Stimulated activated CD8-positive, alpha-beta memory T cell treated with anti-CD3 and anti-CD28 coated beads, Interleukin-7, amount 100 ng/mL, for 1 hour (primary cell): Measurements from ENCODE around the gene ZNF609.

Source experiments
- DNase-seq, 2 donors: peaks; one replicate each; pipeline ENCODE4 v3.0.0-alpha.2; 2020; ENCODE audit warnings: low read depth in 2 of 2

ZNF609 gene

DNA sequence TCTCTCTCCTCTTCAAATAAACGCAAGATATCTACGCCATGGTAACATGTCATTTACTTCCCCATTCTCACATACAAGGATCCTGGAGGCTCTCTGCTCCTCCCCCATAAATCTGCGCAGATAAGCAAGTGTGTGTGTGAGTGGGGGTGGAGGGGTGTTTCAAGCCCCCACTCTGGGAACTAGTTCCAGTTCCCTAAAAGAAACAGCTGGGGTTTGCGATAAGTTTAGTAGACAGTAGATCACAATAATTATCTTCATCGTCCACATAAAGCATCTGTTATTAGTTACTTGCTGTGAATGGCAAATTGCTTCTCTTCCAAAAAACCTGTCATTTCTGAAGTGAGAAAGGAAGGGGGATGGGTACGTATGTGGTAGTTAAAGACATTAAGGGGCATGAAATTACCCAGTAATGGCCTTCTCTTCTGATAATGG is 235.2 kb downstream of the ZNF609 start:
- DNase-seq = no peak

DNA sequence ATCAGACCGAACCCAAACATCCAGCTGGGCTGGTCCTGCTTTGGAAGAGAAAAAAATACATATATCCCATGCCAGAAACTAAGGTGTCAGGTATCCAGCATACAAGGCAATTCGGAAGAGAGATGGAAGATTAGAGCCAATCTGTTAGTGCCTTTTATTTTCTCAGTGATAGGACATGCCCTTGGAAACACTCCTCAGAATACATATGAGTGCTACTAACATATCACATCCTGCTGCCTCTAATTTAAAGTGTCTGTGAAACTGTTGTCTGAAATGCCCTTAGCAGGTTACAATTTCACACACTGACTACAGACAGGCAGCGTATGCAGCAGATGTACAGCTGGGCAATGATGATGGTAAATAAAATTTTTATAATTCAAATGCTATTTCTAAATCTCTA is 236.1 kb downstream of the ZNF609 start:
- no peak for DNase-seq

DNA sequence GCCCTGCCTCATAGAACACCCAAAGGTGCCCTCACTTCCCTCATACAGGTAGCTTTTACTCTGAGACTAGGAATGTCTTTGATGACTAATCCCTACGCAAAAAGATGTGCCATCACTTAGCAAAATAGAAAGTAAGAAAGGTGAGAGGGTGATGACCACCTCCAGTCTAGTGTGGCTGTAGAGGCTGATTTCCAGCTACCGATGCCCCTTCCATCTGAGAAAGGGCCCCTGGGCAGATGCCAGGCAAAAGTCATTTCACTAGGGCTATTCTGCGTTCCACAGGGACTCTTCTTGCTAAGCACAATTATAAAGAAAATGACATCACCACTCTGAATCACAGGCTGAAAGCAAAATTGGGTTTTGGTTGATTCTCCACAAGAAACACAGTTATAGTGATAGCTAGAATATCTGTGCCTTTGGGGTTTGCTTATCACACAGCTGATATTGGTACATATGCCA is 237.6 kb downstream of the ZNF609 start:
- DNase-seq = no peak

DNA sequence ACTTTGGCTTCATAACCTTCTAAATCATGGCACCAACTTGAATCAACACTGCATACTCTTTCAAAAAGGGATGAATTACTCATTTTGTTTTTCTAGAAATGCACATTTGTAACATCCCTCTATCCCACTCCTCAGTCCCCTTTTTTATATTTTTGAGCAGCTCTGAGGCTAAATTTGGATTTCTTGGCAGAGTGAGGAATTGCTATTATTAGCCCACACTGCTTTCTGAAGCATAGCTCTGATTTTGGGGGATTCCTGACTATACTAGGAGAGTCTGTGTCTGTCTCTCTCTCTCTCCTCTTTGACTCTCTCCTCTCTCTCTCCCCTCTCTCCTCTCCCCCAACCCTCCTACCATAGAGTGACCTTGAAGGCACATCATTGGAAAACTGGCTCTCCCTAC is 238.4 kb downstream of the ZNF609 start:
- DNase-seq = no peak

DNA sequence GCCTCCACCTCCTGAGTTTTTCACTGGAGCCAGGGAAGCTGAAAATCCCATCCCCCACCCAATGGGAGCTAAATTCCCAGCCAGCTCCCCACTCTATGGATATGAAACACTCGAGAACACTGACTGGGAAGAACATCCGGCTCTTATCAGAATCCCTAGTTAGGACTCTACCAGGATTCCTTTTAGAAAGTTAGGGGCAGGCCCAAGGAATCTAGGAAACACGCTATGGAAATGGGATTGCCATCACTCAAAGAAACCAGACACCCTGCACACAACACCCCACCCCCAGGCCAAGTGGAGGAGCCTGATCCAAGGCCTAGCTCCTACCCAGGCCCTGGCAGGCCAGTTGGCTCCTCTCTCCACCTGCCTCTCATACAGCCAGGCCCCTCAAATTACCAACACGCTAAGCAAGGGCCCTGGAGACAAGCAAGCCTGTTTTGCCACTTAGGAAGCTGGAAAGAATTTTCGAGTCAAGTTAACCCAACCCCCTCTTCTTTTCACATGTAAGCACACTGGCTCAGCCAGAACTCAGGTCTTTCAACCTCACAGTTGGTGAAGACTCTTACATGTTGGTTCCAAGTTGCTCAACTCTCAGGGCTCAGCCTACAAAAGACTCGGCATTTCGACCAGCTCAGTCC is 239.5 kb downstream of the ZNF609 start:
- no peak for DNase-seq

DNA sequence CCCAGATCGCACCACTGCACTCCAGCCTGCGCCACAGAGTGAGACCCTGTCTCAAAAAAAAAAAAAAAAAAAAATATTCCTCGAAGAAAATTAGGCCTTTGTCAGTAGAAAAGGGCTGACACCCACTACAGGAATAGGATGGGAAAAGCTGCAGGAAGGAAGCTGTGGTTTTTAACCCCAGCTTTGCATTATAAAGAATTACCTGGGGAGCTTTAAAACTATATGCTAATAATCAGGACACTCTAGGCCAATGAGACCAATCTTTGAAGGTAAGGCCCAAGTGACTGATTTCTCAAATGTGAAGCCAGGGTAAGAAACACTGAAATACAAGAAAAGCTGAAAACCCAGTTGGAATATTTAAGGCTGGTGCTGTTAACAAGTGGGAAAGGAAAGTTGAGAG is 240.7 kb downstream of the ZNF609 start:
- DNase-seq = no peak

DNA sequence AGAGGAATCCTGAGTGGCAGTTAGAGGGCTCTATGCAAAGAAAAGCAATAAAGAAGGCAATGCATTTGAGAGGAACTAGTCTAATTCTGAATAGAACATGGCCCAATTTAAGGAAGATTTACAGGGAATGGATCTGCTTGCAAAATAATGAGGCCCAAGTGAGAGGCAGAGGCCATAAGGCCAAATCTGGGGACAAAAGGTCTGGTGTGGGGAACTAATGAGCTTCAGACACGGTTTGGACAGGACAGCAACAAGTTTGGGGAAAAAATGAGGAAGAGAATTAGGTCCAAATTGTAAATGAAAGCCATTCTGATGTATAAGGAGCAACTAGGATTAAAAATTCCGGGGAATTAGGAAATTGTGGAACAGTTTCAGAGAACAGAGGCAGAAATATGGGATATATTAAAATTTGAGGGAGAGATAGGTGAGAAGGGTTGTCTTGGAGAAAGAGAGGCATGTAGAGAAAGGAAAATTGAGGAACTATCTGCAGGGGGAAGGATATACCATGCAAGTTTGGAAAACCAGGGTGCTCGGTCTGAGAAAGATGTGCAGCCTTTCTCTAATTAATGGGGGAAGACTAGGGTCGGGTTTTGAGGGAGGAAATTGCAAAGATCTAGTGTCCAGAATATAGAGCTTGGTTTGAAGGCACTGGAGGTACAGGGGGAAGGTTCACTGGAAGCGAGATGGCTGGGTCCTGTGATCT is 241.3 kb downstream of the ZNF609 start:
- no peak for DNase-seq

DNA sequence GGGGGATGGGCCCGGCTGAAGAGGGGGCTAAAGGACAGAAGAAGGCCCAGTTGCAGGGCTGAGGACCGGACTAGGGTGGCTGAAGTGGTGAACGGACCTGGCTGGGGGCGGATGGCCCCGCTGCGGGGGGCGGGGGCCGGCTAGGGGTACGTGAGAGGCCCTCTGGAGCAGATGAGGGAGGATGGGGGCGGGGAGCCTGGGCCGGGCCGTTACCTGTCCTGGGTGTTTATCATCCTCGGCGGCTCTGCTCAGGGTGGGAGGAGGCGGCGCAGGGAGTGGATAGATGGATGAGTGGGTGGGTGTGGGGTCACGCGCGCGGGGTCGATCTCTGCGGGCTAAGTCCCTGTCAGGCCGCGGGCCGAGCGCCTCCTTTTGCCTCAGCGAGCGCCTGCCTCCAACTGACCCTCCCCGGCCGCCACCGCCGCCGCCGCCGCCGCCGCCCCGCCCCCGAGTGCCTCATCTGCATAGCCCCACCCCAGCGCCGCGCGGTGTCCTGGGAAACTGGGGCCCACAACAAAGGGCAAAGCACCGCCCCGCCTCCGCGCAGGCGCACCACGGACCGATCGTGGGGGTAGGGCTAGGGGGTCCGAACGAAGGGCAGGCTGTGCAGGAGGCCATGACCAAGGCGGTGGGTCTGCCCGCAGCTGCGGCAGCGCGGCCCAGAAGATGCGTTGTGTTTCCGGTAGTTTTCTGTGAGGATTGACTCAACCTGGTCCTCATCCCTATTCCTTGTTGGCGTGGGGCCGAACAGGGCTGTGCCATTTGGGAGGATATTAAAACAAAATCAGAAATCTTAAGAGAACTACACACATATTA is 242.6 kb downstream of the ZNF609 start:
- DNase-seq = peak; percentile 87 to 93

DNA sequence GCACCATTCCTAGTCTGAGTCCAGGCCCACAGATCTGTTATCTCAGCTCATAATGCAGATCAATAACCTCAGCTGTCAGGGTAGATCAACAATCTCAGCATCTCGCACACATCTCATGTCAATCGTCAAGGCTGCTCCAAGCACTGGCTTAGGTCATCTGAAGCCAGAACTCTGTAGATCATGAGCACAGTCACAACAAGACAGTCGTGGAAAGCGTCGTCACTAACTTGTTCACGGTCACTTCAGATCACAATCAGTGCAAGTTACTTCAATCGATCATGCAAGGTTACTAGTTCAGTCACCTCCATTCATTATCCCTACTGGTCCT is 243.2 kb downstream of the ZNF609 start:
- no peak for DNase-seq

DNA sequence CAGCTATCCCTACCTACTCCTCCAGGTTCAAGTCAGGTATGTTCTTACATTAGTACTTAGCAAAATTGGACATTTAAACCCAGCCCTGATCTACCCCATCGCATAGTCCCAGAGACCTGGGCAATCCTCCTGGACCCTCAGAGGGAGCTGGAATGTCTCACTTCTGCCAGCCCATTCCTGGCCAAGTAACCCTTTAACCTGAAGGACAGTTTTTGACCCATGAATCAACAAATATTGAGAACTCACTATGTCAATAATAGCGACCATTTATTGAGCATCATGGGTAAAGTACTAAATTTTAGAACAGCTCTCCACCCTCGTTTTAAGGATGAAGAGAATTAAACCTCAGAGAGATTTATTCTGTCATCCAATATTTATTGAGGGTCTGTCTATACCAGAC is 244.6 kb downstream of the ZNF609 start:
- no peak for DNase-seq

DNA sequence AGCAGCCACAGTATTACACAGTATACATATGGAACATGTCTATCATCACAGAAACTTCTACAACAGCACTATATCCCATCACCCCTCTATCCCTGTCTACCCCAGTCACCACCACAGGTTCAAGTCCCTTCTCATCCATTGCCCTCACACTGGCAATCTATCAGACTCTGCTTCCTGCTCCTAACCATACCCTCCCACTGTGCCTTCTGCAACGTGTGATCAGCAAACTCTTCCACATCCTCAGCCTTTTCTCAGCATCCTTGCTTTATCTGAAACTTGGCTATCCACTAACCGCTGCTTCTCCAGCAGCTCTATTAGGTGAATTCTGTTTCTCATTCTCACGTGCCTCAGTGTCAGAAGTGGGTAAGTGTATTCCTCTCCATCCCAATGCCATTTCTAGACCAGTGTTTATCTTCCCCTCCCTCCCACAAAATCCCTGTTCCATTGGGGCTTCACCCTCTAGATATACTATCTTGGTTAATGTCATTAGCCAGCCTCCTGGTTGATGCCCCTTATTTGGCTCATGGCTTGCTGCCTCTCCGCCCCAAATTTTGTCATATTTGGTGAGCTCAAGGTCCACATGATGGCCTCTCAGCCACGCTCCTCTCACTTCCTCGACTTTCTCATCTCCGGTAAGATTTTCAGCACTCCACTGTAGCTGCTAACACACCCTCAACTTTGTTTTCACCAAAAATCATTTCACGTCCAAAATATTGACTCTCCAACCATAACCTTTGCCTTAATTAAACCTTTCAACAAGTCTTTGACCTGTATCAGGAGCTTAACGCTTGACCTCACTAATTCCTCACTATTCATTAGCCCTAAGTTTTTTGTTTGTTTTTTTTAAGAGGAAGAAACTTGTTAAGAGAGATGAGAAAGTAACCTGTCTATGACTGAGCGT is 245.9 kb downstream of the ZNF609 start:
- DNase-seq = no peak

DNA sequence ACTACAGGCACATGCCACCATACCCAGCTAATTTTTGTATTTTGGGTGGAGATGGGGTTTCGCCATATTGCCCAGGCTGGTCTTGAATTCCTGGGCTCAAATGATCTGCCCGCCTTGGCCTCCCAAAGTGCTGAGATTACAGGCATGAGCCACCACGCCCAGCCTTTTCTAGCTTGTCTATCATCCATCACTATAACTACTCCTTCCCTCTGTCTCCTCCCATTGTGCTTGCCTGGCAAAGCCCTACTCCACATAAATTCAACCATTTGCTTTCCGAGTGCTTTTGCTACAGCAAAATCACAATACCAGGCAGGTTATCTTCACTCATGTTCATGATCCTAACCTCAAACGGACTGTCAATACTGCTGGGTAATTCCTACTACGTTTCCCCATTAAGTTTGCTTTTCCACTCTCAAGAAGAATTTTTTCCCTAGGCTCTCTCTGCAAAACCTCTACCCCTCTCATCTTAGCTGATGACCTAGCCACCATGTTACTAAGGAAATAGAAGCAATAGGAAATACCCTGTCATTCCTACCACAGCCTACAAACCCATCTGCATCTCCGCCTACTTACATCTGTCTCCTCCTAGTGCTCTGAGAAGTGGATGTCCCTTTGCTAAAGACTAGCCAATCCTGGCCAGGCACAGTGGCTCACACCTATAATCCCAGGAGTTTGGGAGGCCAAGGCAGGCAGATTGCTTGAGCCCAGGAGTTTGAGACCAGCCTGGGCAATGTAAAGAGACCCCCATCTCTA is 250.5 kb downstream of the ZNF609 start:
- DNase-seq = no peak

DNA sequence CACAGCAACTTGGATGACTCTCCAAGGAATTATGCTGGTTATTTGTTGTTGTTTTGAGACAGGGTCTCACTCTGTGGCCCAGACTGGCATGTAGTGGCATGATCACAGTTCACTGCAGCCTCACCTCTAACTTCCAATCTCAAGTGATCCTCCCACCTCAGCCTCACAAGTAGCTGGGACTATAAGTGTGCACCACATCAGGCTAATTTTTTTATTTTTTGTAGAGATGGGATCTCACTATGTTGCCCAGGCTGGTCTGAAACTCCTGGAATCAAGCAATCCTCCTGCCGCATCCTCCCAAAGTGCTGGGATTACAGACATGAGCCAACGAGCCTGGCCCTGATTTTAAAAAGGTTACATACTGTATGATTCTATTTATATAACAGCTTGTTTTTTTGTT is 252.0 kb downstream of the ZNF609 start:
- no peak for DNase-seq

DNA sequence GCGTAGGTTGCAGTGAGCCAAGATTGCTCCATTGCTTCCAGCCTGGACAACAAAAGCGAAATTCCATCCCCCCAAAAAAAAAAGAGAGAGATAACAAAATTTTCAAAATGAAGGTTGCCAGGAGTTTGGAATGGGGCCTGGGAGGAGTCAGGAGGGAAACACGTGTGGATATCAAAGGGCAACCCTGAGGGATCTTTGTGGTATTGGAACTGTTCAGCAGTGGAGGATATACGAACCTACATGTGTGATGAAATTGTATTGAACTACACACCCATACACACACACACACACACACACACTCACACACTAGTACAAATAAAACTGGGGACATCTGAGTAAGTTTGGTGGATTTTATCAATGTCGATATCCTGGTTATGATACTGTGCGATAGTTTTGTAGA is 253.2 kb downstream of the ZNF609 start:
- DNase-seq = no peak

DNA sequence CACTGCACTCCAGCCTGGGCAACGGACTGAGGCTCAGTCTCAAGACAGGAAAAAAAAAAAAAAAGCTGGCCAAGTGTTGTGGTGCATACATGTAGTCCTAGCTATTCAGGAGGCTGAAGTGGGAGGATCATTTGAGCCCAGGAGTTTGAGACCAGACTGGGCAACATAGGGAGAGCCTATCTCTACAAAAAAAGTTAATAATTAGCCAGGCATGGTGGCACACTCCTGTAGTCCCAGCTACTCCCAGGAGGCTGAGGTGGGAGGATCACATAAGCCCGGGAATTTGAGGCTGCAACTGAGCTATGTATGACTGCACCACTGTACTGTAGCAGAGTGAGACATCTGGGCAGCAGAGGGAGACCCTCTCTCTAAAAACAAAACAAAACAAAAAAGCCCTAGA is 256.1 kb downstream of the ZNF609 start:
- no peak for DNase-seq

DNA sequence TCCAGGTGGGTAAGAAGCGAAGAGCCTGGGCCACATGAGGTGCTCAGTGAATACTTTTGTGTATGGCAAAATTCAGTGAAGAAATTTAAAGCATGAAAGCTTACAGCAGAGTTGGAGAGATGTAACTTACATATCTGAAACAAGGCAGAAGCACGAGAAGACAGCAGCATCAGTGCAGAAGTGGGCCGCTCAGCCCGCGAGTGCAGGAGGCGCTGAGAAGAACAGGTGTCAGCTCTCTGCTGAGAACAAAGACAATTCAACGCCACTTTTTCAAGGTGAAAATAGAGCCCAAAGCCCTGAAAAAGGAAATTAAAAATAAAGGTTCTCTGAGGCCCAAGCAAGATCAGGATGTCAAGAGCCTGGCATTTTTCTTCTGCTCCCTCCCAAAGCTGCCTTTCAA is 256.8 kb downstream of the ZNF609 start:
- DNase-seq = no peak

DNA sequence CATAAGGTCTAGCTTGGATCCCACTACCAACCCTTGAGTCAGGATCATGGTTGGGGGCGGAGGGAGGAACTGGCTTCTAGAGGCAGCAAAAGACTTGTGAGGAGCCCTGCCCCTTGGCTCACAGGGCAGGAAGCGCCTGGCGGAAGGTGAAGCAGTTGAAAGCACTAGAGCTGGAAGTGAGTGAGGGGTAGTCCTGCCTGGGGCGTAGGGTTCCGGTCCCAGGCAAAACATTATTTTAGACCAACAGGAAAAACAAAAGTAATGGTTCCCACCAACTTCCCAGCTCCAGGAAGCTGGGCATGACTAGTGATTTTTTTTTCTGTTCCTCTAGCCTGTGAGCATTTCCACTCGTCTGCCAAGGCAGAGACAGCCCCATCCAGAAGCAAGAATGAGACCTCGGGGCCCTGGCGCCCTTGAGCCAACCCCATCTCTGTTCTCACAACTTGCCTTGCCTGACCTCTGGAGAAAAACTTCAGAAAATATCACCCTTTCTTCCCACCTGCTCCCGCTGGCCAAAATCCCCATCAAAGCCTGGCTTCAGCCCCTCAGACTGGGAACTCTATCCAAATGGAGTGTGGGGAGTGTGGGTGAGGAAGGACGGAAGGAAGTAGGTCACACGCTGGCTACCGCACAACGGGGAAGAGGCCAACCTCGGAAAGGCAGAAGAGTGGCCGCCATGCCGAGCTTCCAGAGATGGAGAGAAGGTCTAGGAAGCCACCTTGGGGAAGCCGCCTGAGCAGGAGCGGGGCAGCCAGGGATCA is 257.5 kb downstream of the ZNF609 start:
- no peak for DNase-seq

DNA sequence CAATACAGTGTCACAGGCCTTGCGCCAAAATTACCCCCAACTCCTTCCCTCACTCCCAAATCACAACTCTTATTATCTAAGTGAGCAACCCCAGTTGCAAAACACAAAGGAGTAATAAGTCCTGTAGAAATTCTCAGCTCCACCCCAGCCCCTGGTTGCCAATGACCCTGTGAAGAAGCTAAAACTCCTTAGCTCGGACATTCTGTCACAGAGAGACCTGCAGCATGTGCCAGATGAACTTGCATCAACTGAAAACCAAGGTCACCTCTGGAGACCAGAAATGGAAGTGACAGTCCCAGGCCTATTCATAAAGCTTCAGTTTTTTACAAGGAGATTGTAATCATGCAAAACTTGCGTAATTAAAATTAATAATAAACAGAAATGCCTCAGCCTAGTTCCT is 259.8 kb downstream of the ZNF609 start:
- DNase-seq = no peak

DNA sequence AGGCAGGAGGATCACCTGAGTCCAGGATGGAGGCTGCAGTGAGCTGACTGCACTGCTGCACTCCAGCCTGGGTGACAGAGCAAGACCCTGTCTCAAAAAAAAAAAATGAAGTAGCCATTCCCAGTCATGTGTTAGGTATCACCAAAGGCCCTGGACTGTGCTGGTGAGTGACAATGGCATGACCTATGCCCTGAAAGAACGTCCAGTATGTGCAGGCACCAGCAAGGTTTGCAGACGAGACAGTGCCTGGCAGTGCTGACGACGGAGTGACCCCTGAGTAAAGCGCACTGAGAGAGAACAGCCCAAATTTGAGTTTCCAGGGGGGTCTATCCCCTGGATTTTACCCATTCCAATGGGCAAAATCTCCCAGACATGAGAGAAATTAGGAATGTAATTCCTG is 269.8 kb downstream of the ZNF609 start:
- DNase-seq = no peak

DNA sequence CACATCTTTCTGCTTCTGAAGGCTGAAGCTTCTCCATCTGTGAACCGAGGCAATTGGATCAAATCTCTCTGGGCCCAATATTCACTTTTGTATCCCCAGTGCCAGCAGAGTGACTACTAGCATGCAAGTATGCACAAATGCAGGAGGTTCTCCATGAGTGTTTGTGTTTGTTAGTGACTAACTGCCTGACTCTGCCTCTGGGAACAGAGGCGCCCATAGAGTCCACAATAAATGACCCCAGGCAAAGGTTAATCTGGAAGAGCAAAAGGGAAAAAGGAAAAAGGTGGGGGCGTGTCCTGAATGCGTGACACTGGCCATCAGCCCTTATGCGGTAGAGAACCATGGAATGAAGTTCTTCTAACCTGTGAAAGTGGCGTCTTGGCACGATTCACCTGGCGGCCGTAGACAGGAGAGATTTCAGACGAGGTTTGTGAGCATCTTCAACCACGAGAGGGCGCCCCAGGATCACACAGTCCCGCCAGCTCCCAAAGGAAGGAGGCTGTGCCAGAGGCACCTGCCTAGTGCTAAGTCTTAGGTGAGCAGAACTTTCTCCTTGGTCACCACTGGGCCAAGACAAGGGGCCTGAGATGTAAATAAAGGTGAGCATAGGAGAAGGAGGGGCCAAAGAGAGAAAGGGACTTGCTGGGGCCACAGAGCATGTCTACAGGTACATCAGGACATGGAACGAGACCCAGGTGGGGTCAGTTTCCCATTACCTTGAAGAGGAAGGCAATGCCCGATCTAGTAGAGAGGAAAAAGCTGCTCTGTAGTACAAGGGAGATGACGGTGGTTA is 270.8 kb downstream of the ZNF609 start:
- DNase-seq = peak; percentile 66 to 78
